C4-2B (cell line): ENCODE measurements around the gene RNF227.

ENCODE experiments used
- ZFX ChIP-seq: fragments of 450-650 bp; IDR thresholded peaks from 2 replicates; pipeline ENCODE4 v1.6.1; 2017
- TF ChIP-seq, protein P1 (sequence below): fragments of 450-650 bp; conservative IDR thresholded peaks from 2 replicates; pipeline ENCODE4 v1.5.1; 2017; ENCODE audit warnings: mild to moderate bottlenecking

DNA sequence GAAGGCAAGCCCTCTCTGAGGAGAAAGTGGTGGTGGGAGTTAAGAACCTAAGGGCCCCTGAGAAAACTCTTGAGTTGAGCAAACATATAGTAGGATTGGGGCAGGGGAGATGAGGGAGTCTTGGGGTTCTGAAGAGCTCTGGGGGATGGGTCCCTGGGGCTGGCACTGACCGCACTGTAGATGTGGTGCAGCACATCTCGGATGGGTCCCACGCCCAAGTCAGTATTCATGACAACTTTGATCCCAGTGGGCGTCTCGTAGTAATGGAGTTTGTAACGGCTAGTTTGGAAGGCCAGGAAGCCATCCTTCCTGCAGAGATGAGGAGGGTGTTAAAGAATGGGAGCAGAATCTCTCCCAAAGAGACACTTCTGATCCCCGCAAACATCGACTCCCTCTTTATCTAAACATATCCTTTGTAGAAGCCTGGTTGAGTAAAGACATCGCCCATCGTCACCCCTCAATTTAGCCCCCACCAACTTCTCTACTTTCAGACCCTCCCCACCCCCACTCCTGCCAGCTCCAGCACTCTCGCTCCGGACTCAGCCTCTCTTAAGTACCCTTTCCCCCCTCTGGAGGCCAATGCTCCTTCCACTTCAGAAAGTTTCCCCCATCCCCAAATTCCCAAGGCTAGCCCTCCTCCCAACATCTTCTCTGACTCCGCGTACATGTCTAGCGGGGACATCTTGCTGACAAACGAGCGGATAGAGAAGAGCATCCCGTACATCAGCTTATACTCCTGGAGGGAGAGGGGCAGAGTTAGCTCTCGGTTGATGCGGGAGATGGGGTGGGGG lies 14.9 kb upstream of the RNF227 start:
- TF ChIP-seq, protein P1, sequence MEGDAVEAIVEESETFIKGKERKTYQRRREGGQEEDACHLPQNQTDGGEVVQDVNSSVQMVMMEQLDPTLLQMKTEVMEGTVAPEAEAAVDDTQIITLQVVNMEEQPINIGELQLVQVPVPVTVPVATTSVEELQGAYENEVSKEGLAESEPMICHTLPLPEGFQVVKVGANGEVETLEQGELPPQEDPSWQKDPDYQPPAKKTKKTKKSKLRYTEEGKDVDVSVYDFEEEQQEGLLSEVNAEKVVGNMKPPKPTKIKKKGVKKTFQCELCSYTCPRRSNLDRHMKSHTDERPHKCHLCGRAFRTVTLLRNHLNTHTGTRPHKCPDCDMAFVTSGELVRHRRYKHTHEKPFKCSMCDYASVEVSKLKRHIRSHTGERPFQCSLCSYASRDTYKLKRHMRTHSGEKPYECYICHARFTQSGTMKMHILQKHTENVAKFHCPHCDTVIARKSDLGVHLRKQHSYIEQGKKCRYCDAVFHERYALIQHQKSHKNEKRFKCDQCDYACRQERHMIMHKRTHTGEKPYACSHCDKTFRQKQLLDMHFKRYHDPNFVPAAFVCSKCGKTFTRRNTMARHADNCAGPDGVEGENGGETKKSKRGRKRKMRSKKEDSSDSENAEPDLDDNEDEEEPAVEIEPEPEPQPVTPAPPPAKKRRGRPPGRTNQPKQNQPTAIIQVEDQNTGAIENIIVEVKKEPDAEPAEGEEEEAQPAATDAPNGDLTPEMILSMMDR, result no peak
- no peak for TF ChIP-seq ZFX
